Fibroblast of skin of right quadriceps (primary cell): ENCODE data around the gene GALNT9.

ENCODE experiments used
- DNase-seq: peaks from one replicate; pipeline ENCODE4 v3.0.0-alpha.2; 2013

The GALNT9 gene

DNA sequence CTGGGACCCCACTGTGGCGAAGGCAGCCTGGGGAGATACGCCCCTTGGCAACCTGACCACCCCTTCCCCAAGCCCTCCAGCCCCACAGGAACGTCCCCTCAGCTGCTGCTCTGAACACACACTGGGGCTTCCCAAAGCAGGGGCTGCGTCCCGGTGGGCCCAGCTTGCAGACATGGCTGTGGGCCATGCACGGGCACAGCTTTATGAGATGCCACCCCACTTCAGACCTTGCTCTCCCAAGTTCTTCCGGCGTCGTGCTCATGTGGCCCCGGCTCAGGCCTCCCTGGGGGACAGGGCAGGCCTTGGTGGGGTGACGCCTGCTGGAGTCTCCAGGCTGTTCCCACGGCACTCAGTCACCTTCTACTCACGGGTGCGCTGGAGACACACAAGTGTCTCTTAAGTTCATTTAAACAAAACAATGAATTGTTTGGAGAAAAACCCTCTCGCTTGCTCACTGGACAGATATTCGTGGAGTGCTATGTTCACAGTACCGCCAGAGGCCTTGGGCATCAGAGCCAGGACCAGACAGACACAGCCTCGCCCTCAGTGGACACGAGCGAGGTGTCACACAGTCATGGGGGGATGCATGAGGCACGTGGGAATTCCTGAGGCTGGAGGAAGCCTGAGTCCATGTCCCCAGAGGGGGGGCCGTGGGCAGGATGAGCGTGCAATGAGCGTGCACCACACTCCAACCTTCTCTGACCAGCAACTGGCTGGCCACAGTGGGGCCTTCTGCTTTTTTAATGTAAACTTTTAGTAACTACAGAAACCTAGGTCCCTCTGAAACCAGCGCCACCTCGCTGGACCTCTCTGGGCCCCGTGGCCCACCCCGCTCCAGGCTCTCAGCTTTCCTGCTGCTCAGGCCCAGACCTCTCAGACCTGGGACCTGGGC is 4.3 kb downstream of the GALNT9 start:
- DNase-seq: no peak

DNA sequence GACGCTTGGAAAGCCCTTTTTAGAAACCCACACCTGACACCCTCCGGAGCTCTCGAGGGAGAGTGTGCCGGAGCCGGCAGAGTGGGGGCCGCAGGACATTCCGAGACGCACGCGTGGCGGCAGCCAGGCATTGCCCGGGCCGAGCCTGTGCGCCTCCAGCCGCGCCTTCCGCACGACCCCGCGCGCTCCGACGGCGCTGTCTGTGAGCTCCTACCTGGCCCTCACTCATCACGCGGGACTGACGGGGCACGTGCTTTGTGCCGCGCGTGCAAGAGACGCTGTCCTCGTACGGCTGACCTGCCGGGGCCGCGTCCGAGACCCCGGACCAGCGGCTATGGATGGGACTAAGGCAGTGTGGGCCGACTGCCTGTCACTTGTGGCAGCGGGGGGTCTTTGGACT is 5.2 kb downstream of the GALNT9 start:
- no peak for DNase-seq

DNA sequence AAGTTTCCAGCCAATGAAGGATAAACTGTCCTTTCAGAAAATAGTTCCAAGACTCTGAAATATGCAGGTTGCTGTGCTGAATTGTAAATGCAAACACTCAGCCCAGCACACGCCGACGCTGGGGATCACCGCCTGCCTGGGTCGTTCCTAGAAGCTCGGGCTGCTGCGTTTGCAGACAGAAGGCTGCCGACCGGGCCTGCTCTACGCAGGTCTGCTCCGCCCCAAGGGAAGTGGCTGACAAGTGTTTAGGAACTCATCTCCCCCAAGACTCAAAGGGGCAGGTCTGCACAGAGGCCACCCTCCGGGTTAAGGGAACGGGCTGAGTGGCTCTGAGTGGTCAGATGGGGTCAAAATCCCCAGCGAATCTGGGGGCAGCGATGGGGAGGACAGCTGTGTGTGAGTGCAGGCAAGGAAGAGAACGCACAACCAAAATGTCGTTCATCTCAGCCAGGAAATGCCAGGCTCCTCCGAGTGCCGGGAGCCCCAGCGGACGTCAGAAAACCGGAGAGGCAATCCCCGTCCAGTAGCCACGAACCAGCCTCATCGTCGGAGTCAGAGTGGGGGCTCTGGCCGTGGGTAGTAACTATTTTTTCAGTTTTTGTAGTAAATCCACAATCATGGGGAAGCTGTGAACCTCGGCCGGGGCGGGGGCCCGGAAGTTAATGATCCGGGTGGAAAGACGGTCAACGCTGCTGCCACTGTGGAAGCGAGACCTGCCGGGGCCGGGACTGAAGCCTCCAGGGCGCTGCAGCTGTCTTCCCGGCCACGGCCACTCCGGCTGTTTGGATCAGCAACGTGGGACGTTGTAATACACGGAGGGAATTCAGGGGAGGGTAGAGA is 6.0 kb downstream of the GALNT9 start:
- DNase-seq: no peak

DNA sequence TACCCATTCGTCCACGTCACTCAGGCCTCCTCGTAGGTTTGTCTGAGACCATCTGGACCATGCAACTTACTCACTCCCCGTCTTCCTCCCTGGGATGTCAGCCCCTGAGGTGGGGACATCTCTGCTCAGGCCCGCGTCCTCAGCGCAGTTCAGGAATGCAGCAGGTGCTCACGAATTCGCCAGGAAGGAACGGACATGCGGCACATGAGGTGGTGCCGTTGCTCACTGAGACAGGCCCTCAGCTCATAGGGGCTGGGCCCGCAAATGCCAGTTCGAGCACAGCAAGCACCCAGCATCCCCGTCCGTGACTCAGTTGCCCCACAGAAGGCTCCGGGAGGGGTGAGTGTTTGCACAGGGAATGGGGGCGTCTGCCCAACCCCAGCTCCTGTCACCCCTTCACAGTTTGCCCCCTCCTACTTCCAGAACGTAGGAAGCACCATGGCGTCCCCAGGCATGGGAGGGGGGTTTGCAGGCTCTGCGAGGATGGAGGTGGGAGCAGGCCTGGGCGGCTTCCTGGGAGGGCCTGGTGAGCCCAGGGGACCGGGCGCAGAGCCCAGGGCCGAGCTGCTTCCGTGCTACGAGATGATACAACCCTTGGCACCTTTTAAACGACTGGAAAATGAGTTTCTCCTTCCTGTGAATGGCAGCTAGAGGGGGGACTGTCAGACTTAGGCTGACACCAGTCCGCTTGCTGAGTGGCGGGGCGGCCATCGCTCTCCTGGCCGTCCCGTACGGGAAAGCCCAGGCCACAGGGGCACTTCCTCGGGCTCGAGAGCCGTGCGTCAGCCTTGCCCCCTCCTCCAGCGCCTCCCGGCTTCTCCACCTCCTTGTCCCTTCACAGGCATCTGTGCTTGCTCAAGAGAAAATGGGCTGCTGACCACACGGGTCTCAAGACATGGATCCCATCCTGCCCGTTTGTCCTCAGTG is 6.9 kb downstream of the GALNT9 start:
- no peak for DNase-seq

DNA sequence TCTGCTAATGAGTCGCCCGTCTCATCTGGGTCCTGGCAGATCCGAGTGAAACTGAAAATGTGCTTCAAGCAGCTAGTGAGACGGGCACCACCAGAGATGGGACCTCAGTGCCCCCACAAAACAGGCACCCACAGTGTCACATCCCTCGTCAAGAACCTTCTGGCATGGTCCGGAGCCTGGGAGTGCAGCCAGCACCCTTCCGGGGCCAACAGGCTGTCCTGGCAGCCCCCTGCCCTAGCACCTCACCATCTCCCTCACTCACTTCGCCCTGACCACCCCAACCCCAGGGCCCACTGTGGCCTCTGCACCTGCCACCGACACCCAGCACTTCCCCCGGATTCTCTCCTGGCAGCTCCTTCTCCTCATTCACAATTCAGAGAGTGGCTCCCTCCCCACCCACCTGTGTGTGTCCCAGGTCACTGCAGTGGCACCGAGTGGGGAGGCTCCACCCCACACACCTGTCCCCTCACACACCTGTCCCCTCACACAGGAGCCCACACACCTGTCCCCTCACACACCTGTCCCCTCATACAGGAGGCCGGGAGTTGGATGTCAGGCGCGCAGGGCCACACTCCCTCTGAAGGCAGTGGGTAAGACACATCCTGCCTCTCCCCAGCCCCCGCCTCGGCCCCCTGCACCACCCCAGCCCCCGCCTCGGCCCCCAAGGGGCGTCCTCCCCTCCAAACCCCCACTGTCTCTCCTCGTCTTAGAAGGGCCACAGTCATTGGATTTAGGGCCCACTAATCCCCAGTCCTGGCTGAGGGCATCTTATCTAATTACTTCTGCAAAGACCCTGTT is 7.9 kb downstream of the GALNT9 start:
- no peak for DNase-seq

DNA sequence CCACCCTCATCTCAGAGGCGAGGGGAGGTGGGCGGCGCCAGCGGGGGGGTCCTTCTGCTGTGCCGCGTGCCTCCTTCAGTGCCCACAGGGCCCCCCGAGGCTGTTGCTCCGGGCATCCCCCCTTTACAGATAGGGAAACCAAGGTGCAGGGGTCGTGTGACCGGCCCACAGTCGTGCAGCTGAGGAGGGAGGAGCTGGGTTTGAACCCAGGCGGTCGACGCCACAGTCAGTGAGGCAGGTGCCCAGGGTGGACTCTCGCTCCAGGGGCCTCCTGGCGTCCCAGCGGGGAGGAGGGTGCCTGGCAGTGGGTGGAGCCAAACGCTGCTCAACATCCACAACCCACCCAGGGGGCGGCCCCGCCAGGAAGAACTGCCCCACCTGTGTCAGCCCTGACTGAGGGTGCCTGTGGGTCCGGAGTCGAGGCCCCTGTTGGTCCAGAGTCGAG is 8.6 kb downstream of the GALNT9 start:
- no peak for DNase-seq

DNA sequence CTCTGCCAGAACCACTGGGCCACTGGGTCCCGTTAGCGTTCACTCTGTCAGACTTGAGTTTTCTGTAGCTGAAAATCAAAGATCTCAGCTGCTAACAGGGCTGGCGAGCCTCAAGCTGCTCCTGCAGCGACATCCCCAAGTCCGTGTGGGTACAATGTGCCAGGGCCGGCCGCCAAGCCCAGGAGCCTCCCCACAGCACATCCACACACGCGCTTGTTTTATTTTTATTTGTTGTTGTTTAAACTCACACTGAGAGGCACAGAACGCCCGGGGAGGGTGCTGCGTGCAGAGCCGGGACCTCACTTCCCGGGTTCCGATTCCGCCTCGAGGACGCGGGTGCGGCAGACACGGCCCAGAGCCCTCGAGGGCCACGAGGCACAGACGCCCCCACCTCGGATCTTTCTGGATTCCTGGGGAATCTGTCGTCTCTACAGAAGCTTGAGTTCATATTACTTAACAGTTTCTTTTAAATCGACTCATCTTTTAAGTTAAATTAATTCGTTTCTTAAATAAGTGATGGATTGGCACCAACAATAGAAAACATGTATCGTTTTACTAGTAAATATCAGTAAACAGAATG is 9.3 kb downstream of the GALNT9 start:
- DNase-seq: no peak

DNA sequence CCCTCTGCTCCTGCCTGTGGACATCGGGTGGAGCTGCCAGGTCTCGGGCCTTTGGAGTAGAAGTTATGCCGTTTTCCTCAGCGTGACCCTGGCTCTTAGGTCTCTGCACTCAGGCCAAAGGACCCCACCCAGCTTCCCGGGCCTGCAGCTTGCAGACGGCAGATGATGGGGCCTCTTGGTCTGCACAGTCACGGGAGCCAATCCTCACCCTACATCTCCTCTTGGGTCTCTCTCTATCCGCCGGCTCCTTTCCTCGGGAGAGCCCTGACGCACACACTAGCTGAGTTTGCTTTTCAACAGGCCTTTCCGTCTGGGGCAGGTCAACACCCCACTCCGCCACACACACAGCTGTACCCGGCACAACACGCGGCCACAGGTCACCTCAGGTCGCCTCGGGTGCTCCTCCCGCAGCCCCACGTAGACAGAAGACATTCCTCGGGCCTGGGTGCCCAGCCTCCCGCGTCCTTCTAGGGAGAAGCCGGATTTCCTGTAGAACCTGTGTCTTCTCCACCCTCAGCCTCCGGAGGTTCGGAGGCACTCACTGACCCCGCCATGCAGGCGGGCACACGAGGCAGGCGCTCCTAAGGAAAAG is 9.9 kb downstream of the GALNT9 start:
- DNase-seq: no peak

DNA sequence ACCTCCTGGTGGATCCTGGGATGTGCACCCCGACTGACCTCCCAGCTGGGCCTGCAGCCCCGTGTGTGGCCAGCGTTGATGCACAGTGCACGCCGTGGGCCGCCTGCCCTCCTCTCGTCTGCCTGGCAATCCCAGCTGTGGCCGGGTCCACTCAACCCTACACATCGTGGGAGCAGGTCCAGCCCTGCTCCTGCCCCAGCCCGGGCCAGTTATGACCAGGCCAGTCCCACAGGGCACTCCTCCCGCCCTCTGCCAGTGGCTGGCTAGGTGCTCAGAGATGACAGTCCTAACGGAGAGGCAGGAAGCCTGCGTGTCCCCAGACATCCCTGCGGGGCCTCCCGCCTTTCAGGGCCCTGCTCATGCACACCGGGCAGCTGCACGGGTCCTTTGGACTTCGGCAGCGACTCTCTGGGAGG is 10.8 kb downstream of the GALNT9 start:
- no peak for DNase-seq

DNA sequence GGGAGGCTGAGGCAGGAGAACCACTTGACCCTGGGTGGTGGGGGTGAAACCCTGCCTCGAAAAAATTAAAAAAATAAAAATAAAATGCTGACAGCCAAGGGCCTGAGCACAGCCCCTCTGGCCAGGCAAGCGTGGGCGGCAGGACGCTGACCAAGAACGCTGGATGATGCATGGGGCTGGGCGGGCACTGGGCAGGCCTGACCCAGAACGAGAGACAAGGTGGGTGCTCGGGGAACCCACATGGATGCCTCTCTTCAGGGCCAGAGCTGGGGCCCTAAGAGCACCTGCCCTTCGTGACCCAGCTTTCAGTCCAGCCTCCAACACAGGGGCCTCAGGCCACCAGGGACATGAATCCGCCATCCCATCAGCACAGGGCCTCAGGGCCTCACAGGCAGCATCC is 11.3 kb downstream of the GALNT9 start:
- no peak for DNase-seq

DNA sequence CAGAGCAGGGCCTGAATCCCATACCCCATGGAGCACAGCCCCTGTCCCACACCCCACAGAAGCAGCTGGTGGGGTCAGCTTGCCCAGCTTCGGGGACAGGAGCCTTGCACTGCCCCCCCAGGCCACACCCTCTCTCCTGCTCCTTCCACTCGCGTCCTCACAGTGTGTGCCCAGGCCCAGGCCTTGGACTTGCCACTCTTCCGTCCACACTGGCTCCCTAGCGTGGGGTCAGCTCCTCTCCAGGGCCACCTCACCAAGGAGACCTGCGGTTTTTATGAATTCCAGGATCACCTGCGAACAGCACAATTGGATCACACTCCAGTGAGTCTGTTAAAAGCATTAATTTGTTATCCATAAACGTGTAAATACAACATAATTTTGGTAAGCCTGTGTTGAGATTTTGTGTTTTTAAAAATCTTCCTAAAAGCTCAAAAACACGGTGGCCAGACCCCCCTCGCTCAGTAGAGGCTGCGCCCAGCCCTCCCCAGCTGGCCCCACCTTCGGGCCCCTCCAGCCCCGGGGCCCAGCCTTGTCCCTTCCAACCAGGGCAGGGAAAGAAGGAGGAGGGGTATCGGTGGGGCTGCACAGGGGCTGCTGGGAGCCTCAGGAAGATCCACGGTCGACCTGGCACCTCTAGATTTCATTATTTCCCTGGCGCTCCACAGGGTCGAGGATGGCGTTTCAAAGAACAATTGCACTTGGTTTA is 12.0 kb downstream of the GALNT9 start:
- DNase-seq: no peak

DNA sequence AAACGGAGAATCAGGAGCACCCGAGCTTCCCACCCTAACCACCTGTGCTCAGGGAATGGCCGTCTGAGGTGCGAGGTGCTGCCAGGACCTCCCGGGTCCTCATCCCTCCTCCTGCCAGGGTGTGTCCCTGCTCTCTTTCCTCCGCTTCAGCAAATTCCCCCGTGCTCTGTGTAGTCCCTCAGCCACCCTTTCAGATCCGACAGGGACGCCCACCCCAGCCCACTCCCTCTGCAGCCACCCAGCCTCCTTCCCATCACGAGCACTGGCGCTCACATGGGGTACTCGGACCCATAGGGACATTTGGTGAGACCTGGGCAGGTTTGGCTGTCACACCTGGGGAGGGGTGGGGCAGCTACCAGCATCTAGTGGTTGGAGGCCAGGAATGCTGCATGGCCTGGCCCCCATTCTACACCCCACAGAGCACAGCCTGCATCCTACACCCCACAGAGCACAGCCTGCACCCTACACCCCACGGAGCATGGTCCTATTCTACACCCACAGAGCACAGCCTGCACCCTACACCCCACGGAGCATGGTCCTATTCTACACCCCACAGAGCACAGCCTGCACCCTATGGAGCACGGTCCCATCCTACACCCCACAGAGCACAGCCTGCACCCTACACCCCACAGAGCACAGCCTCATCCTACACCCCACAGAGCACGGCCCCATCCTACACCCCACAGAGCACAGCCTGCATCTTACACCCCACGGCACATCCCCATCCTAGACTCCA is 12.7 kb downstream of the GALNT9 start:
- no peak for DNase-seq

DNA sequence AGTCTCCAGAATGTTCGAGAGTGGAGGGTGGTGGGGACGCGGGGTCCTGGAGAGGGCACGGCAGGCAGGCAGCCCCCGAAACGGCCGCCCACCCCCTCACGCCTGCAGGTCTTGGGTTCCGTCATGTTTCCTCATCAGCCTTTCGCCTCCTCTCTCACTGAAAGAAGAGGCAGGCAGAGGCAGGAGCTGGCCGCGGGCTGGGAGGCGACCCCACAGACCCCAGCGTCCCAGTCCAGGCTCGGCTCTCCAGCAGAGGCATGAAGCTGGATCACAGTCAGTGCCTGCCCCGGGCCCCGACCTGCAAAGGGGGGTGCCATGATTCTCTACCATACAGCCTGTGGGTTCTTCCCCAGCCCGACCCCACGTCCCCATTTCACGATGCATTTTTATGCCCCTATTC is 13.4 kb downstream of the GALNT9 start:
- DNase-seq: no peak

DNA sequence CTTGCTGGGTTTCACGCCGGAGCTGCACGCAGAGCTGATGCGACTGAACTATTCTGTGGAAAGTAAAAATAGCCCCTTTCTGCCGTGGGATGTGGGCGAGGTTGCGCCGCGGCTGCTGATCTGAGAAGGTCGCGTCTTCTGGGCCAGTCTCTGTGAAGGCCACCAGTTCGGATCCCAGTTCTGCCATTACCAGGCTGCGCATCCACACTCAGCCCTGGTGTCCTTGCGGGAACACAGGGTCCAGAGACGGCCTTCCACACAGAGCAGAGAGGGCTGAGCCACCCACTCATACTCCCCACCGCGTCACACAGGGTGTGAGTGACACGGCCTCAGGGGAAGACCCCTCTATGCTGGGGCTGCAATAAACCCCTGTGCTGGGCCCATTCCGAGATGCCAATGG is 13.9 kb downstream of the GALNT9 start:
- no peak for DNase-seq

DNA sequence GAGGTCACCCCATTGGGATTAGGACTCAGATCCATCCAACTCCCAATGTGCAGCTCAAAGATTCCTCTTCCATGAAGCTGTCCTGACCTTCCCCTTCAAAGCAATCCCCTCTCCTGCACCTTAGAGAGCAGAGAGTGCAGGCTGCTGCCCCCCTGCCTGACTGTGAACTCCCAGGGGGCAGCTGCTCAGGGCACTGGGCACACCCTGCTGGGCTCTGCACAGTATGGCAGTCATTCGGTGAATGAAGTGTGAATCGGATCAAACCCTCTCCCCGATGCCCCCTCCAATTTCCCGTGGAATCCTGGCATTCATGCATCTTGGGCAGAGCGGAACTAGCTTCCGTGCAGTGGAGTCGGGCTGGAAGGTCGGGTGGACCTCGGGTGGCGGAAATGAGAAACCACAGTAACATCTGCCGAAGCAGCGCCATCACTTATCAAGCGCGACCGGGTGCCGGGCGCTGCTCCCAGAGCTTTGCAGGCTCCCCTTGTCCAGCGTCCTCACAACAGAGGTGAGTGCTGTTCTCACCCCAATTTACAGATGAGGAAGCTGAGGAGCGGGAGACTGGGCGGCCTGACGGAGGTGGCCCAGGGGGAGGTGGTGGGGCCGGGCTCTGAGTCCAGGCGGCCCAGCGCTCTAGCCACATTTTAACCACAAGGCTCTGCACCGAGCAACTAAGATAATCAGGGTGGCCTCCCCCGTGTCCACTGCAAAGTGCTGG is 14.7 kb downstream of the GALNT9 start:
- no peak for DNase-seq

DNA sequence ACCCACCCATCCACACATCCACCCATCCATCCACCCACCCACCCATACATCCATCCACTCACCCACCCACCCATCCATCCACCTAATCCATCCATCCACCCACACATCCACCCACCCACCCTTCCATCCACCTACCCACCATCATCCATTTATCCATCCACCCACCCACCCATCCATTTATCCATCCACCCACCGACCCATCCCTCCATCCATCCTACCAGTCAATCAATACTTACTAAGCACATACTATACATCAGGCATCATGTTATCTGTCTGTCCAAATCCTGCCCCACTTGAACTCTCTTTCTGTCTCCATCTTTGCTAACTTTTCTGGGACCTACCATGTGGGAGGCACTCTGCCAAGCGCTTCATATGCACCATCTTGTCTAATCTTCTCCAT is 15.4 kb downstream of the GALNT9 start:
- no peak for DNase-seq

DNA sequence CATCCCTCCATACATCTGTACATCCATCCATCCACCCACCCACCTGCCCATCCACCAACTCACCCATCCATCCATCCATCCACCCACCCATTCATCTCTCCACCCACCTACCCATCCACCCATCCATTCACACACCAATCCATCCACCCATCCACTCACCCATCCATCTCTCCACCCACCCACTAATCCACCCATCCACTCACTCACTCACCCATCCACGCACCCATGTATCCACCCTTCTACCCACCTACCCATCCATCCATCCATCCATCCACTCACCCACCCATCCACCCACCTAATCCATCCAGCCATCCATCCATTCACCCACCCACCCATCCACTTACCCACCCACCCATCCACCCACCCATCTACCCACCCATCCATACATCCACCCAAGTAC is 16.2 kb downstream of the GALNT9 start:
- no peak for DNase-seq

DNA sequence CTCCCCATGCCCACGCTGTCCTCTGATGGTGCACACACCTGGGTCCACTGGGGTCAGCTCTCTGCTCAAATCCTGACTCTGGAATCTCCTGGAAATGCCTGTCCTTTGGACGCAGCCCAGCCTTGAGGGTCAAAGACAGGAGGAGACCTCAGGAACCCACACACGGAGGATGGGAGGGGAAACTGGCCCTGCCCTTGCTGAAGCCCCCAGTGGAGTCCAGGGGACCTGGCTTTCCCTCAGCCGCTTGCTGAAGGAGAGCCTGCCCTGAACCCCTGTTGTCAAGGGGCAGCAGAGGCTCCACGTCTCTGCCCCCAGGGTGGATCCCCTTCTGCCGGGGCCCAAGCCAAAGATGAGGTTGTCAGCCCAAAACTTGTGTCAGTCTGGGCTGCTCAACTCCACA is 16.9 kb downstream of the GALNT9 start:
- no peak for DNase-seq
